ENCODE data around the gene ITIH1.
A peak's percentile ranks its signal among the peaks of the same experiment; 100 is the strongest.

GRCh38 chr3:52820736-52821135, 43.3 kb downstream of the ITIH1 start:
- TF ChIP-seq CTCF (IDR thresholded peaks at IDR 0.05) (peak; percentile 31 to 53 (median 38)), POLR2A (IDR thresholded peaks at IDR 0.05) (no peak)

Measured in right lobe of liver (tissue), 4 donors.